H1 (cell line): Measurements from ENCODE around the gene C10orf95. TPM values are rescaled to one million over a fixed set of nuclear protein-coding genes. Genes with fewer than 3 reads are reported as not detected.

Experiments used
- CTCF ChIA-PET: fragments of 300-600 bp; sonication (Branson Sonifier 250); formaldehyde crosslinking; loops from one replicate; lab custom pipeline; 2021; ENCODE audit not compliant: partially characterized antibody; lab: Charles Lee
- POLR2A ChIA-PET: fragments of 300-600 bp; sonication (Branson Sonifier 250); formaldehyde crosslinking; loops from one replicate; lab custom pipeline; 2021; ENCODE audit warnings: inconsistent platforms; ENCODE audit not compliant: partially characterized antibody; lab: Charles Lee
- DNase-seq, 2 experiments: peaks; one replicate each; pipeline versions ENCODE4 v3.0.0 to v3.0.0-alpha.2; 2010 to 2022; ENCODE audit warnings: low spot score in 2 of 2, low read depth in 1 of 2, mixed read lengths in 1 of 2
- FAIRE-seq: peaks from 2 replicates; lab custom pipeline; 2011; peaks lifted over from hg19 to GRCh38; lab: Jason Lieb, UNC
- H2AFZ ChIP-seq: 2 replicates; pipeline ENCODE4 v1.8.1; 2012; ENCODE audit warnings: low read length, inconsistent platforms
- H2AK5ac ChIP-seq: 2 replicates; pipeline ENCODE4 v1.6.1; 2013; ENCODE audit warnings: low read depth, low read length
- H2BK120ac ChIP-seq: replicated peaks from 2 replicates; pipeline ENCODE3; 2013; ENCODE audit warnings: low read depth, low read length, inconsistent platforms
- H2BK12ac ChIP-seq: 2 replicates; pipeline ENCODE4 v1.6.1; 2013; ENCODE audit warnings: low read depth, low read length
- H2BK15ac ChIP-seq: 2 replicates; pipeline ENCODE4 v1.6.1; 2013; ENCODE audit warnings: low read length
- H2BK20ac ChIP-seq: 2 replicates; pipeline ENCODE4 v1.6.1; 2013; ENCODE audit warnings: low read length
- H2BK5ac ChIP-seq: 2 replicates; pipeline ENCODE4 v1.6.1; 2013; ENCODE audit warnings: low read depth, low read length
- H3K14ac ChIP-seq: 2 replicates; pipeline ENCODE4 v1.6.1; 2013; ENCODE audit warnings: inconsistent platforms; ENCODE audit not compliant: insufficient read length
- H3K18ac ChIP-seq: 2 replicates; pipeline ENCODE4 v1.6.1; 2013; ENCODE audit warnings: low read length; ENCODE audit errors: extremely low read depth
- H3K23ac ChIP-seq: 2 replicates; pipeline ENCODE4 v1.6.1; 2013; ENCODE audit warnings: inconsistent platforms; ENCODE audit not compliant: insufficient read length
- H3K23me2 ChIP-seq: 2 replicates; pipeline ENCODE4 v1.6.1; 2013; ENCODE audit warnings: low read depth, low read length
- H3K27ac ChIP-seq: 2 replicates; pipeline ENCODE4 v1.6.1; 2011; ENCODE audit warnings: low read depth, low read length, inconsistent platforms
- H3K27me3 ChIP-seq, 4 experiments: replicated peaks in 1 of 4; 1 replicate in 1 of 4; 2 replicates in 3 of 4; pipeline versions ENCODE4 v1.6.1 to v1.8.1; 2011 to 2013; ENCODE audit warnings: low read length in 3 of 4, mild to moderate bottlenecking in 3 of 4, inconsistent platforms in 2 of 4, mixed read lengths in 2 of 4, moderate library complexity in 1 of 4; ENCODE audit not compliant: control insufficient read depth in 3 of 4, insufficient read depth in 3 of 4; ENCODE audit errors: extremely low read depth in 1 of 4
- H3K36me3 ChIP-seq, 4 experiments: 2 replicates each; pipeline versions ENCODE4 v1.6.1 to v1.8.1; 2011 to 2013; ENCODE audit warnings: mild to moderate bottlenecking in 4 of 4, low read length in 3 of 4, moderate library complexity in 2 of 4, control low read depth in 1 of 4, inconsistent platforms in 1 of 4; ENCODE audit not compliant: insufficient read depth in 4 of 4, control insufficient read depth in 2 of 4
- H3K4ac ChIP-seq: replicated peaks from 2 replicates; pipeline ENCODE3; 2013; ENCODE audit warnings: low read length, low read depth, mixed read lengths, inconsistent platforms; ENCODE audit not compliant: insufficient read length
- H3K4me1 ChIP-seq, 4 experiments: replicated peaks in 1 of 4; 1 replicate in 1 of 4; 2 replicates in 3 of 4; pipeline versions ENCODE4 v1.6.1 to v1.8.1; 2011 to 2013; ENCODE audit warnings: low read length in 3 of 4, inconsistent platforms in 2 of 4, mixed read lengths in 1 of 4; ENCODE audit not compliant: insufficient read depth in 4 of 4, control insufficient read depth in 3 of 4
- H3K4me2 ChIP-seq, 2 experiments: 2 replicates each; pipeline versions ENCODE4 v1.6.1 to v1.8.1; 2011 to 2013; ENCODE audit warnings: low read depth in 2 of 2, low read length in 2 of 2, control low read depth in 1 of 2, inconsistent platforms in 1 of 2, mild to moderate bottlenecking in 1 of 2; ENCODE audit not compliant: insufficient read depth in 1 of 2
- H3K4me3 ChIP-seq, 4 experiments: fragments of 200-600, 300-600 bp in 1 of 4; sonication (generic), shearing (Covaris generic), sonication (Bioruptor Twin) in 1 of 4; 2 replicates each; pipeline versions ENCODE4 v1.5.1 to v1.8.1; 2011 to 2016; ENCODE audit warnings: low read length in 4 of 4, low read depth in 3 of 4, control low read depth in 2 of 4, inconsistent platforms in 2 of 4, mild to moderate bottlenecking in 2 of 4, mixed read lengths in 1 of 4, moderate library complexity in 1 of 4; ENCODE audit not compliant: insufficient read depth in 2 of 4; ENCODE audit errors: extremely low read depth in 1 of 4
- H3K56ac ChIP-seq: replicated peaks from 2 replicates; pipeline ENCODE3; 2013; ENCODE audit warnings: low read depth, mild to moderate bottlenecking, mixed read lengths, low read length, inconsistent platforms; ENCODE audit not compliant: insufficient read length
- H3K79me1 ChIP-seq: 2 replicates; pipeline ENCODE4 v1.6.1; 2013; ENCODE audit warnings: low read depth, low read length, control low read depth
- H3K79me2 ChIP-seq, 2 experiments: 2 replicates each; pipeline versions ENCODE4 v1.6.1 to v1.8.1; 2012 to 2013; ENCODE audit warnings: low read length in 2 of 2, mild to moderate bottlenecking in 2 of 2, inconsistent platforms in 1 of 2; ENCODE audit not compliant: insufficient read depth in 2 of 2, control insufficient read depth in 1 of 2
- H3K9ac ChIP-seq, 4 experiments: replicated peaks in 1 of 4; 1 replicate in 1 of 4; 2 replicates in 3 of 4; pipeline versions ENCODE4 v1.6.1 to v1.8.1; 2011 to 2013; ENCODE audit warnings: low read depth in 3 of 4, low read length in 3 of 4, control low read depth in 2 of 4, mild to moderate bottlenecking in 2 of 4, moderate library complexity in 2 of 4, inconsistent platforms in 1 of 4; ENCODE audit errors: extremely low read depth in 1 of 4
- H3K9me3 ChIP-seq, 2 experiments: 2 replicates each; pipeline versions ENCODE4 v1.6.1 to v1.8.1; 2012 to 2013; ENCODE audit warnings: mild to moderate bottlenecking in 2 of 2, moderate library complexity in 2 of 2, control low read depth in 1 of 2, inconsistent platforms in 1 of 2, low read depth in 1 of 2, low read length in 1 of 2, mixed read lengths in 1 of 2; ENCODE audit not compliant: insufficient read depth in 2 of 2
- H4K20me1 ChIP-seq, 2 experiments: replicated peaks in 1 of 2; 2 replicates each; pipeline versions ENCODE3 to v1.8.1; 2011 to 2013; ENCODE audit warnings: inconsistent platforms in 2 of 2, low read length in 2 of 2, mild to moderate bottlenecking in 1 of 2; ENCODE audit not compliant: insufficient read depth in 2 of 2, control insufficient read depth in 1 of 2
- H4K5ac ChIP-seq: 2 replicates; pipeline ENCODE4 v1.6.1; 2013; ENCODE audit warnings: low read length, low read depth, mixed read lengths, inconsistent platforms; ENCODE audit not compliant: insufficient read length
- H4K8ac ChIP-seq: 2 replicates; pipeline ENCODE4 v1.8.0; 2013; ENCODE audit warnings: mild to moderate bottlenecking, moderate library complexity, low read length, inconsistent platforms; ENCODE audit not compliant: insufficient read depth; ENCODE audit errors: extremely low read depth
- H4K91ac ChIP-seq: replicated peaks from 2 replicates; pipeline ENCODE3; 2013; ENCODE audit warnings: low read length, mixed read lengths, inconsistent platforms; ENCODE audit not compliant: insufficient read length
- ASH2L ChIP-seq: fragments of 200-600, 300-600 bp; sonication (generic); IDR thresholded peaks from one replicate; pipeline ENCODE4 v1.7.1; 2017; ENCODE audit warnings: low read length
- CEBPB ChIP-seq: IDR thresholded peaks from 2 replicates; pipeline ENCODE4 v1.6.1; 2012; ENCODE audit warnings: low read depth, low read length
- GABPA ChIP-seq: IDR thresholded peaks from 2 replicates; pipeline ENCODE4 v1.6.1; 2011; ENCODE audit warnings: mild to moderate bottlenecking, low read length, moderate library complexity, borderline replicate concordance; ENCODE audit not compliant: insufficient read depth
- HDAC2 ChIP-seq, 2 experiments: fragments of 300-600 bp in 1 of 2; sonication (generic) in 1 of 2; IDR thresholded peaks; 2 replicates each; pipeline ENCODE4 v1.6.1; 2011 to 2012; ENCODE audit warnings: low read depth in 2 of 2, low read length in 2 of 2, mild to moderate bottlenecking in 2 of 2, moderate library complexity in 2 of 2, borderline replicate concordance in 1 of 2, inconsistent platforms in 1 of 2
- KDM5A ChIP-seq: fragments of 200-600 bp; IDR thresholded peaks from 2 replicates; pipeline ENCODE4 v1.7.1; 2012; ENCODE audit warnings: mild to moderate bottlenecking, low read length, inconsistent platforms, mixed read lengths
- RNF2 ChIP-seq: fragments of 200-900, 300-1000 bp; sonication (generic); IDR thresholded peaks from 2 replicates; pipeline ENCODE4 v1.7.1; 2016; ENCODE audit warnings: borderline replicate concordance, low read depth, mild to moderate bottlenecking, antibody characterized with exemption, low read length; ENCODE audit not compliant: poor library complexity, severe bottlenecking; ENCODE audit errors: missing control alignments
- TAF7 ChIP-seq: optimal IDR thresholded peaks from 2 replicates; pipeline ENCODE3; 2011; ENCODE audit warnings: low read depth, mild to moderate bottlenecking, inconsistent platforms, low read length, moderate library complexity, borderline replicate concordance
- TCF12 ChIP-seq: IDR thresholded peaks from 2 replicates; pipeline ENCODE4 v1.6.1; 2011; ENCODE audit warnings: low read depth, mild to moderate bottlenecking, low read length
- WGBS, 2 experiments: shearing (Covaris generic) in 1 of 2; methylation state at CpG; one replicate each; pipeline versions ENCODE4 v1.1.6 to v1.1.7; 2013 to 2015; ENCODE audit warnings: low lambda C conversion rate in 2 of 2, mixed read lengths in 2 of 2, inconsistent platforms in 1 of 2, low coverage in 1 of 2, missing lambda C conversion rate in 1 of 2; ENCODE audit not compliant: insufficient replicate concordance in 2 of 2, insufficient coverage in 1 of 2, insufficient read length in 1 of 2; ENCODE audit errors: extremely low coverage in 1 of 2, missing lambda C conversion rate in 1 of 2; 5-methylcytosine and 5-hydroxymethylcytosine counted together
- polyA plus RNA-seq, 7 experiments: library from polyadenylated mRNA; depleted of rRNA in 3 of 7; stranded (reverse) in 5 of 7; unstranded in 2 of 7; fragments of >200 nt in 5 of 7; fragments of 200-250 nt in 2 of 7; gene quantifications; 1 replicate in 5 of 7; 2 replicates in 1 of 7; 4 replicates in 1 of 7; pipeline versions ENCODE4 v1.2.1 to v1.2.3, GENCODE V29; 2011 to 2013; ENCODE audit warnings: missing spikeins in 2 of 7, mixed read lengths in 2 of 7
- total RNA-seq: library from RNA; stranded (reverse); fragmentation: NEBNext Ultra II Directional; extraction: Animal tissue kit (Norgen Biotek cat#: 25700); gene quantifications from 2 replicates; pipeline ENCODE4 v1.2.1, GENCODE V29; 2021

The C10orf95 gene
- total and polyA plus RNA-seq, 2 of the 8 experiments (the other 6 are each of a cell fraction or from before 2014, with no cell fraction given) = 0.34 to 0.48 TPM

DNA sequence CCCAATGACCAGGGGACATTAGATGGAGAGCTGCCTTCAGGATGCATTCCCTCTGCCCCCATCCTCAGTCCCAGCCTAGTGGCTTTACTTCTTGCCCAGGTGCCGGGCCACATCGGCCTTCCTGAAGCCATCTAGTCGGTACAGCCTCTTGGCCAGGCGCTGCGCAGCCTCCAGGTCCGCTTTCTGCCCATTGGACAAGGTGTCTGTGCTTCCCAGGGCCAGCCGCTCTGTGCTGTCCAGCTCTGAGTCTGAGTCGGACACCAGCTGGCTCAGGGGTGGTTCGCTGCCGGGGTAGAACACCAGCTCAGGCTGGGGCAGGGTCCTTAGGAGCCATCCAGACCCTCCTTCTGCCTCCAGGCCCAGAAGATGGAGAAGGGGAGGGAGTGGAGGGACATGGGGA lies 39.0 kb downstream of the C10orf95 start:
- H3K27ac ChIP-seq = no peak overlapping the region
- no peak for TF ChIP-seq TAF7
- TF ChIP-seq GABPA = no peak
- no peak for TF ChIP-seq KDM5A
- no peak for TF ChIP-seq HDAC2 (IDR thresholded peaks at IDR 0.05; ENCODE audit: borderline replicate concordance in 1 of 2, low read depth in 2 of 2, low read length in 2 of 2)
- no peak for TF ChIP-seq ASH2L
- TF ChIP-seq RNF2 = no peak
- no peak for TF ChIP-seq TCF12
- TF ChIP-seq CEBPB = no peak
- 0 out of 2 replicates have a peak overlapping the region, but pooled peaks have one; percentile 61 for H2BK15ac ChIP-seq
- no peak overlapping the region for H3K18ac ChIP-seq
- H3K36me3 ChIP-seq = no peaks in the 10 kb centered on the region
- H3K4ac ChIP-seq = no peak overlapping the region
- no peaks in the 10 kb centered on the region for H3K79me1 ChIP-seq
- H3K14ac ChIP-seq = no peak overlapping the region
- ChIA-PET CTCF (interaction anchor here (0.6 to 10.1 kb wide), 11 partner anchors 11 to 183 kb away, joined by 3 to 205 read pairs (median 4); partner anchors contain the start of genes CUEDC2 and NFKB2), POLR2A (interaction anchor here (1.0 to 4.9 kb wide), 4 partner anchors 10 to 38 kb away, joined by 3 to 51 read pairs (median 10); partner anchors contain the start of genes C10orf95, FBXL15 and NFKB2)
- H2BK12ac ChIP-seq = 0 out of 2 replicates have a peak overlapping the region, but pooled peaks have one; percentile 50
- no peak overlapping the region for H4K8ac ChIP-seq
- DNase-seq (no peak), FAIRE-seq (no peak)
- H3K27me3 ChIP-seq = peaks cover 17 to 50% (median 49%) of the 10 kb centered on the region in 4 experiments
- H3K23ac ChIP-seq = no peak overlapping the region
- H3K23me2 ChIP-seq = peaks cover 26% of the 10 kb centered on the region
- no peak overlapping the region for H3K4me3 ChIP-seq
- H2AK5ac ChIP-seq = no peak overlapping the region
- no peaks in the 10 kb centered on the region for H3K79me2 ChIP-seq
- H4K5ac ChIP-seq = no peak overlapping the region
- H3K56ac ChIP-seq = no peak overlapping the region
- no peak overlapping the region for H3K9ac ChIP-seq
- H3K9me3 ChIP-seq = no peaks in the 10 kb centered on the region
- no peak overlapping the region for H3K4me2 ChIP-seq
- no peak overlapping the region for H2BK120ac ChIP-seq
- H4K20me1 ChIP-seq = peaks cover 0 to 3% of the 10 kb centered on the region in 2 experiments
- H2BK20ac ChIP-seq = no peak overlapping the region
- WGBS, 2 experiments = 94% methylated on average over 10 of the region's 10 CpGs; no CpG with 5 or more reads in 1 of the 2 experiments
- H2AFZ ChIP-seq = no peak overlapping the region
- peaks cover 9 to 31% (median 22%) of the 10 kb centered on the region in 4 experiments for H3K4me1 ChIP-seq
- H4K91ac ChIP-seq = no peak overlapping the region
- no peak overlapping the region for H2BK5ac ChIP-seq
